CD4-positive, alpha-beta T cell treated with Interleukin-2 at 100 ng/mL for 4 hours (primary cell): Measurements from ENCODE around the gene OXSR1.
A peak's percentile ranks its signal among the peaks of the same experiment; 100 is the strongest.
"Not testable (repeated sequence)": the region's sequence is repeated elsewhere in the genome, so short reads cannot be mapped to it uniquely, and the experiment has no call there.

ENCODE experiments used
- DNase-seq: peaks from one replicate; pipeline ENCODE4 v3.0.0-alpha.2; 2020; ENCODE audit warnings: low spot score

OXSR1 gene

GRCh38 chr3:38227989-38228388, 62.7 kb downstream of the OXSR1 start:
- DNase-seq = no peak

- no peak for DNase-seq
Observed at GRCh38 chr3:38229036-38229435, 63.7 kb downstream of the OXSR1 start.

GRCh38 chr3:38232701-38233100, 67.4 kb downstream of the OXSR1 start:
- DNase-seq = no peak

GRCh38 chr3:38235466-38235865, 70.1 kb downstream of the OXSR1 start:
- DNase-seq = no peak

GRCh38 chr3:38238416-38239008, 73.2 kb downstream of the OXSR1 start:
- no peak for DNase-seq

GRCh38 chr3:38242812-38243211, 77.5 kb downstream of the OXSR1 start:
- DNase-seq = not testable (repeated sequence)

GRCh38 chr3:38245930-38246329, 80.6 kb downstream of the OXSR1 start:
- no peak for DNase-seq

- DNase-seq = no peak
Observed at GRCh38 chr3:38247366-38248035, 82.2 kb downstream of the OXSR1 start.

- no peak for DNase-seq
Observed at GRCh38 chr3:38250198-38250597, 84.9 kb downstream of the OXSR1 start.

- DNase-seq = no peak
Observed at GRCh38 chr3:38251197-38251596, 85.9 kb downstream of the OXSR1 start.

GRCh38 chr3:38253704-38254103, 88.4 kb downstream of the OXSR1 start:
- DNase-seq = no peak

- no peak for DNase-seq
Observed at GRCh38 chr3:38254872-38255271, 89.5 kb downstream of the OXSR1 start.

GRCh38 chr3:38255627-38256026, 90.3 kb downstream of the OXSR1 start:
- DNase-seq = no peak

- DNase-seq = peak; percentile 14
Observed at GRCh38 chr3:38257583-38257982, 92.2 kb downstream of the OXSR1 start.

- DNase-seq = no peak
Observed at GRCh38 chr3:38260474-38260873, 95.1 kb downstream of the OXSR1 start.

- no peak for DNase-seq
Observed at GRCh38 chr3:38264353-38264771, 99.0 kb downstream of the OXSR1 start.

GRCh38 chr3:38264779-38265178, 99.4 kb downstream of the OXSR1 start:
- DNase-seq = no peak

- DNase-seq = no peak
Observed at GRCh38 chr3:38265604-38266307, 100.4 kb downstream of the OXSR1 start, which contains the start of gene SLC22A13. Gene SLC22A13 (plus strand): TSS chr3:38265812. CDS start chr3:38265861, 49 bp downstream.

GRCh38 chr3:38266810-38267209, 101.5 kb downstream of the OXSR1 start:
- no peak for DNase-seq

- no peak for DNase-seq
Observed at GRCh38 chr3:38267662-38268061, 102.3 kb downstream of the OXSR1 start.

GRCh38 chr3:38268087-38268486, 102.8 kb downstream of the OXSR1 start:
- DNase-seq = no peak

GRCh38 chr3:38268522-38268921, 103.2 kb downstream of the OXSR1 start:
- no peak for DNase-seq

- DNase-seq = no peak
Observed at GRCh38 chr3:38270606-38271005, 105.3 kb downstream of the OXSR1 start.
